A673 (cell line): ENCODE measurements around the gene HPCAL4.

ENCODE experiments used
- EZH2 ChIP-seq: fragments of 200-600 bp; sonication (generic); IDR thresholded peaks from 2 replicates; pipeline ENCODE4 v1.6.1; 2017; ENCODE audit warnings: borderline replicate concordance, low read depth, mild to moderate bottlenecking, mixed read lengths, antibody characterized with exemption, low read length; ENCODE audit not compliant: poor library complexity, severe bottlenecking
- TF ChIP-seq, protein P1 (sequence below): fragments of 300-800, 200-600 bp; sonication (generic); conservative IDR thresholded peaks from 2 replicates; pipeline ENCODE4 v1.5.1; 2017; ENCODE audit warnings: low read depth, mild to moderate bottlenecking, antibody characterized with exemption, low read length, moderate library complexity, mixed read lengths

DNA sequence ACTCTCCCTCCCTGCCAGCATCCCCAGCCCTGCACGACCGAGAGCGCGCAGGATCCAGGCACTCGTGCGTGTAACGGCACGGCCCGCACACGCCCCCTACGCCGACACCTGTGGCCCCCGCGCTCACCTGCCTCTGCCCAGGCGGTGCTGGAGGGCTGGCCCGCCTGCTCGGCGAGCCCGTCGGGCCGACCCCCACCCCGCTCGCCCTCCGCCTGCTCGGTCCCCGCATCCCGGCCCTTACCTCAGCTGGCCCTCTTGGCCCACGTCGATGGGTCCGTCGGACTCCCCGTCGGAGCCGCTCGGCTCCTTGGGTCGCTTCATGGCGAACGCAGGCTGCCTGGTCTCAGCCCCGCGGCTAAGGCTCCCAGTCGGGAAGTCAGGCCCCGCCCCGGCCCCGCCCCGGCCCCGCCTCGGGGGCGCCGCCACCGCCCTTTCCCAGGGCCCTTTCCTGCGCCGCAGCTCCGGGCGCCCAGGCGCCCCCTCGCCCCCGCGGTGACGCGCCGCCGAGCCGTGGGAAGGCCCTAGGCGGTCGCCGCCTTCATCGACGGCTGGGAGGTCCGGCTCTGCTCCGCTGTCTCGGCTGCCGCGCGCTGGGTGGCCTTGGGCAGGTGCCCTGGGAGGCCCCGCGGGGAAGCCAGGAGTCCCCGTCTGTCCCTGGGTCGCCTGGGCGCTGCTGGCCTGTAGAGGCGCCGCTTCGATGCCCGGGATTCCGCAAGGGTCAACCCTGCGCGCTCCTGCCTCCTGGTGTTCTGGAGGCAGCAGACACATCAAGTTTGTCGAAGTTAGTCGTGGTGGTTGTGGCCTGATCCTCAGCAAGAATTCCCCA, 51.7 kb downstream of the HPCAL4 start, which contains the start of gene HEYL:
- TF ChIP-seq, protein P1, sequence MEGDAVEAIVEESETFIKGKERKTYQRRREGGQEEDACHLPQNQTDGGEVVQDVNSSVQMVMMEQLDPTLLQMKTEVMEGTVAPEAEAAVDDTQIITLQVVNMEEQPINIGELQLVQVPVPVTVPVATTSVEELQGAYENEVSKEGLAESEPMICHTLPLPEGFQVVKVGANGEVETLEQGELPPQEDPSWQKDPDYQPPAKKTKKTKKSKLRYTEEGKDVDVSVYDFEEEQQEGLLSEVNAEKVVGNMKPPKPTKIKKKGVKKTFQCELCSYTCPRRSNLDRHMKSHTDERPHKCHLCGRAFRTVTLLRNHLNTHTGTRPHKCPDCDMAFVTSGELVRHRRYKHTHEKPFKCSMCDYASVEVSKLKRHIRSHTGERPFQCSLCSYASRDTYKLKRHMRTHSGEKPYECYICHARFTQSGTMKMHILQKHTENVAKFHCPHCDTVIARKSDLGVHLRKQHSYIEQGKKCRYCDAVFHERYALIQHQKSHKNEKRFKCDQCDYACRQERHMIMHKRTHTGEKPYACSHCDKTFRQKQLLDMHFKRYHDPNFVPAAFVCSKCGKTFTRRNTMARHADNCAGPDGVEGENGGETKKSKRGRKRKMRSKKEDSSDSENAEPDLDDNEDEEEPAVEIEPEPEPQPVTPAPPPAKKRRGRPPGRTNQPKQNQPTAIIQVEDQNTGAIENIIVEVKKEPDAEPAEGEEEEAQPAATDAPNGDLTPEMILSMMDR = peak; percentile 67
- TF ChIP-seq EZH2 = no peak
